Fibroblast of mammary gland (primary cell): ENCODE measurements around the gene PLA2G4F.
A peak's percentile ranks its signal among the peaks of the same experiment; 100 is the strongest.

Experiments used
- DNase-seq: peaks from one replicate; pipeline ENCODE4 v3.0.0-alpha.2; 2010; ENCODE audit warnings: low read depth
- H3K4me3 ChIP-seq: 2 replicates; pipeline ENCODE4 v1.5.1; 2011; ENCODE audit warnings: low read depth, mild to moderate bottlenecking, low read length, moderate library complexity; ENCODE audit not compliant: control insufficient read depth
- TF ChIP-seq, protein P1 (sequence below): conservative IDR thresholded peaks from 2 replicates; pipeline ENCODE4 v1.5.1; 2011; ENCODE audit warnings: low read depth, low read length, inconsistent platforms; ENCODE audit not compliant: control insufficient read depth, insufficient read depth

The PLA2G4F gene

DNA sequence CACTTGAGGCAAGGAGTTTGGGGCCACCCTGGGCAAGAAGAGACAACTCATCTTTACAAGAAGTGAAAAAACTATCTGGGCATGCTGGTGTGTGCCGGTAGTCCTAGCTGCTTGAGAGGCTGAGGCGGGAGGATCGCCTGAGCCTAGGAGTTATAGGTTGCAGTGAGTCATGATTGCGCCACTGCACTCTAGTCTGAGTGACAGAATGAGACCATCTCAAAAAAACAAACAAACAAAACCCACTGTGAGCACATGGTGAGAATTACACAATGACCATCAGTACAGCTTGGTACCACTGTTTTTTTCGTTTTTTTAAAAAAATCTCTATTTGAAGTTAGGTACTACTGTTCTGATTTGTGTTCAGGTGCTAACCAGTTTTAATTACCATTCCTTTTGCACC, 38.1 kb upstream of the PLA2G4F start:
- peak; percentile 89 for DNase-seq
- H3K4me3 ChIP-seq, result no peak overlapping the region
- TF ChIP-seq, protein P1, sequence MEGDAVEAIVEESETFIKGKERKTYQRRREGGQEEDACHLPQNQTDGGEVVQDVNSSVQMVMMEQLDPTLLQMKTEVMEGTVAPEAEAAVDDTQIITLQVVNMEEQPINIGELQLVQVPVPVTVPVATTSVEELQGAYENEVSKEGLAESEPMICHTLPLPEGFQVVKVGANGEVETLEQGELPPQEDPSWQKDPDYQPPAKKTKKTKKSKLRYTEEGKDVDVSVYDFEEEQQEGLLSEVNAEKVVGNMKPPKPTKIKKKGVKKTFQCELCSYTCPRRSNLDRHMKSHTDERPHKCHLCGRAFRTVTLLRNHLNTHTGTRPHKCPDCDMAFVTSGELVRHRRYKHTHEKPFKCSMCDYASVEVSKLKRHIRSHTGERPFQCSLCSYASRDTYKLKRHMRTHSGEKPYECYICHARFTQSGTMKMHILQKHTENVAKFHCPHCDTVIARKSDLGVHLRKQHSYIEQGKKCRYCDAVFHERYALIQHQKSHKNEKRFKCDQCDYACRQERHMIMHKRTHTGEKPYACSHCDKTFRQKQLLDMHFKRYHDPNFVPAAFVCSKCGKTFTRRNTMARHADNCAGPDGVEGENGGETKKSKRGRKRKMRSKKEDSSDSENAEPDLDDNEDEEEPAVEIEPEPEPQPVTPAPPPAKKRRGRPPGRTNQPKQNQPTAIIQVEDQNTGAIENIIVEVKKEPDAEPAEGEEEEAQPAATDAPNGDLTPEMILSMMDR, result no peak

DNA sequence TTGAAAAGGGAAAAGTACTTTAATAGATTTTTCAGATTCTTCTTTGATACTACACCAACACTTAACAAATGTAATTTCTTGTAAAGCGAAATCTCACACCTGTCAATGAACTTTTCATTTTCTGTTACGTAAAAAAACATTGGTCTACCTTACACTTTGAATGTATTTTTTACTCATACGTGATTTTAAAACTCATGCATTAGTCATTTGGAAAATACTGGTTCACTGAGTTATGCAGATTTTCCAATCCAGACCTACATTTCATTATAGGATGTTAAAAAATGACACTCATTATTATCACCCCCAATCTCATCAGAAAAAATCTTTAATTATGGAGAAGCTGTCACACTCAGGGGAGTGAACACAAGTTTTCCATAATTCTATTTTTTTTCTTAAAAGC, 36.9 kb upstream of the PLA2G4F start:
- TF ChIP-seq, protein P1, result no peak
- no peak overlapping the region for H3K4me3 ChIP-seq
- no peak for DNase-seq

DNA sequence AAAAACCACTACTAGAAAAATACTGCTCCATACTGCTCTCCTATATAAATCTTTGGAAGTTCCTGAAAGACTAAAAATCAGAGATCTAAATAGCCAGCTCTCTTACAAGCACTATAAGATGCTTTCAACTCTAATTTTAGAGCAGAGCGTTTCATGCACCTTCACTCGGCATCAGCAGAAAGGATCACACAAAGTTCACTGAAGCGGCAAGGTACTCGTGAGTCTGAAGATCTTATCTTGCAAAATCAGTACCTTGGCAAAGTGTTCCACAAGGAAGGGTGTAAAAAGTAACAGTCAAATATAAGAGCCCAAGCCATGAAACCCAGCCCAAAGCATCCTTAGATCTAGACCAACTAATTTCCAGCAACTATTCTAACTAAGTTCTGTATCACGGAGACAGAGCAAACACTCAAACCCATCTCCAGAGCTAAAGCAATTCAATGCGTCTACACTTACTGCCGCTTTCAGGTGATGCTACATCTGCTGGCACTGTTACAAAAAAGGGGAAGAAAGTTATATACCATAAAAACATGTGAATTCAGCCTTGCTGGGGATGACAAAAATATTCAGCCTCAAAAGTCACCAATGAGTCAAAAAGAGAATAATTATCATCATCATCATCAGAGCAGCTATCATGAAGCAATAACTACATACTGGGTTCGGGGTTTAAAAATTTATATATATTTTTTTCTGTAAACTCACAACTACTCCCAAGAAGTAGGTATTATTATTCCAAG, 35.3 kb upstream of the PLA2G4F start:
- TF ChIP-seq, protein P1, result no peak
- H3K4me3 ChIP-seq, result no peak overlapping the region
- DNase-seq, result no peak

- TF ChIP-seq, protein P1, result no peak
- H3K4me3 ChIP-seq, result no peak overlapping the region
- DNase-seq, result no peak
These were observed 33.9 kb upstream of the PLA2G4F start for GRCh38 chr15:42190370-42190769.

DNA sequence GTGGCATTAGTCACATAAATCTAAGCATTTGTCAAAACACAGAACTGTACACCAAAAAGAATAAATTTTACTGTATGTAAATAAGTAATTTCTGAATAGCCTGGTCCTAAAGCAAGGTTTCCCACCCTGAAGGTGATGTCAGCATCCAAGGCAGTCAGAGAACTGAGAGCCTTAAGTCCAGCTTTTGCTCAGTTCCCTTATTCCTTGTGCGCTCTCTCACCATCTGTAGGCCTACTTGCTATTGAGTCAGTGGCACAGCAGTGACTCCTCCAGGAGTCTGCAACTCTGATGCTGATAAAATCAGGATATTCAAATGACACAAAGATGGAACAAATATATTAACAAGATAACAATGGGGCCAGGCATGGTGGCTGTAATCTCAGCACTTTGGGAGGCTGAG, 29.4 kb upstream of the PLA2G4F start:
- TF ChIP-seq, protein P1, result no peak
- DNase-seq, result no peak

DNA sequence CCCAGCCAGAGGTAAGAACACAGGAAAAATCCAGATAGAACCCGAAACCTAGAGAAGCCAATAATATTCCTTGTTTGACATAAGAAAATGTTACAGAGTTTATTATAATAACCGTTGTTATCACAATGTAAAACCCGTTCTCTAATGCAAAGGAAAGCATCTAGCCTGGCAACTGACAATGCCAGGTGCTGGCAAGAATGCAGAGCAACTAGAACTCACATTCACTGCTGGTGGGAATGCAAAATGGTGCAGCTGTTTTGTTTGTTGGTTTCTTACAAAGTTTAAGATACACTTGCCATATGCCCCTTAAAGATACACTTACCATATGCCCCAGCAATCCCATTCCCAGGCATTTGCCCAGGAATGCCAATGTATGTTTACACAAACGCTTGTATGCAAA, 28.3 kb upstream of the PLA2G4F start:
- H3K4me3 ChIP-seq, result no peak overlapping the region
- TF ChIP-seq, protein P1, result no peak
- DNase-seq, result no peak

More for the DNA sequence above, 29.4 kb upstream of the PLA2G4F start:
- H3K4me3 ChIP-seq, result no peak overlapping the region
